ENCODE measurements around the gene MINDY4.

MINDY4 gene

DNA sequence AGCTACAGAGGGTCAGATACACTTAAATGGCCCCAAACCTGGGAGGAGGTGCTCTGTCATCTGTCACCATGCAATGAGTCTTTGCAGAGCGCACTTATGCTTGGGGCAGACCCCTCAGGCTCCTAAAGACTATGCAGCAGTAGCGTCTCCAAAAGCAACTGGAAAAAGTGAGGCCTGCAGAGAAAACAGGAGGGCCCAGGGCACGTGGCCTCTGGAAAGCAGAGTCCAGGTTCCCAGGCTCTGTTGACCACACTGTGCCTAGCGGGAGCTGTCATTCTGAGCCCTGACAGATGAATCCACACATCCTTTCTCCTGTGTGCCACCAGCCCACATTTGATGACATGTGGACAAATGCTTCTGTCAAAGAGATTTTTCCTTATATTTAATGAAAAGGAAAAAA lies 66.4 kb downstream of the MINDY4 start:
- no peaks in the 10 kb centered on the region for H3K9me2 ChIP-seq (replicated peaks; ENCODE audit: control insufficient read depth, low read length)
- no peaks in the 10 kb centered on the region for H4K20me1 ChIP-seq (ENCODE audit: control insufficient read depth, insufficient read depth, low read depth, low read length)
- no peak overlapping the region for H3K27ac ChIP-seq (ENCODE audit: low read depth, low read length)
- no peaks in the 10 kb centered on the region for H3K4me1 ChIP-seq (ENCODE audit: control insufficient read depth, low read length)
- no peaks in the 10 kb centered on the region for H3K36me3 ChIP-seq (ENCODE audit: control insufficient read depth, low read length)
- no peak overlapping the region for H3K4me2 ChIP-seq (ENCODE audit: low read length)
- no peak for TF ChIP-seq EZH2phosphoT487 (IDR thresholded peaks at IDR 0.05; ENCODE audit: borderline replicate concordance, low read length)
- TF ChIP-seq, protein P1, sequence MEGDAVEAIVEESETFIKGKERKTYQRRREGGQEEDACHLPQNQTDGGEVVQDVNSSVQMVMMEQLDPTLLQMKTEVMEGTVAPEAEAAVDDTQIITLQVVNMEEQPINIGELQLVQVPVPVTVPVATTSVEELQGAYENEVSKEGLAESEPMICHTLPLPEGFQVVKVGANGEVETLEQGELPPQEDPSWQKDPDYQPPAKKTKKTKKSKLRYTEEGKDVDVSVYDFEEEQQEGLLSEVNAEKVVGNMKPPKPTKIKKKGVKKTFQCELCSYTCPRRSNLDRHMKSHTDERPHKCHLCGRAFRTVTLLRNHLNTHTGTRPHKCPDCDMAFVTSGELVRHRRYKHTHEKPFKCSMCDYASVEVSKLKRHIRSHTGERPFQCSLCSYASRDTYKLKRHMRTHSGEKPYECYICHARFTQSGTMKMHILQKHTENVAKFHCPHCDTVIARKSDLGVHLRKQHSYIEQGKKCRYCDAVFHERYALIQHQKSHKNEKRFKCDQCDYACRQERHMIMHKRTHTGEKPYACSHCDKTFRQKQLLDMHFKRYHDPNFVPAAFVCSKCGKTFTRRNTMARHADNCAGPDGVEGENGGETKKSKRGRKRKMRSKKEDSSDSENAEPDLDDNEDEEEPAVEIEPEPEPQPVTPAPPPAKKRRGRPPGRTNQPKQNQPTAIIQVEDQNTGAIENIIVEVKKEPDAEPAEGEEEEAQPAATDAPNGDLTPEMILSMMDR (IDR thresholded peaks at IDR 0.05; ENCODE audit: low read depth, low read length, poor library complexity, severe bottlenecking), result no peak
- H3K79me2 ChIP-seq (ENCODE audit: control insufficient read depth, low read length), result no peaks in the 10 kb centered on the region
- H3K27me3 ChIP-seq (ENCODE audit: control insufficient read depth, low read length), result no peaks in the 10 kb centered on the region
- peaks cover 26% of the 10 kb centered on the region; the same call in 1 of the 2 replicates for H3K9me3 ChIP-seq (ENCODE audit: control insufficient read depth, insufficient read depth, low read length)
- H3K4me3 ChIP-seq (ENCODE audit: low read length), result no peak overlapping the region
- H3F3A ChIP-seq (ENCODE audit: control insufficient read depth, insufficient read depth), result no peaks in the 10 kb centered on the region

DNA sequence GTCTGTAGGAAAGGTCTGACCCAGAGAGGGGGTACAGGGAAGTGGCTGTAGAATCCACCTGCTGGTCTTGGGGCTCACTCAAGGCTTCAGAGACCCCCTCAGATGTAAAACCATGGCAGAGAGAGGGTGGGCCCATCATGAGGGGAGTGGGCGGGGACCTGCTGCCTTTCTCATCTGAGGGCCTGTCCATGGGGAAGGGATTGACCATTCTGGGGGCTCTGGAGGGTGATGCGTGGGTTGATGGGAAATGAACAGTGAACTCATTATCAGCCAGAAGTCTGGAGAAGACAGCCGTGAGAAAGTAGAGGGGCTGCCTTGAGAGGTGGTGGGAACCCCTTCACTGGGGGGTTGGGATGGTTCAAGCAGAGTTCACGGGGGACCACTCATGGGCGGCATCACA lies 66.8 kb downstream of the MINDY4 start:
- Histone ChIP-seq H3K4me2 (ENCODE audit: low read length) (no peak overlapping the region), H4K20me1 (ENCODE audit: control insufficient read depth, insufficient read depth, low read depth, low read length) (no peaks in the 10 kb centered on the region), H3K79me2 (ENCODE audit: control insufficient read depth, low read length) (no peaks in the 10 kb centered on the region), H3K4me1 (ENCODE audit: control insufficient read depth, low read length) (no peaks in the 10 kb centered on the region), H3F3A (ENCODE audit: control insufficient read depth, insufficient read depth) (no peaks in the 10 kb centered on the region), H3K27ac (ENCODE audit: low read depth, low read length) (no peak overlapping the region), H3K9me2 (replicated peaks; ENCODE audit: control insufficient read depth, low read length) (no peaks in the 10 kb centered on the region), H3K36me3 (ENCODE audit: control insufficient read depth, low read length) (no peaks in the 10 kb centered on the region), H3K9me3 (ENCODE audit: control insufficient read depth, insufficient read depth, low read length) (peaks cover 22% of the 10 kb centered on the region; the same call in 1 of the 2 replicates), H3K4me3 (ENCODE audit: low read length) (no peak overlapping the region), H3K27me3 (ENCODE audit: control insufficient read depth, low read length) (no peaks in the 10 kb centered on the region)
- TF ChIP-seq, protein P1 (IDR thresholded peaks at IDR 0.05; ENCODE audit: low read depth, low read length, poor library complexity, severe bottlenecking), result no peak
- TF ChIP-seq EZH2phosphoT487 (IDR thresholded peaks at IDR 0.05; ENCODE audit: borderline replicate concordance, low read length), result no peak

DNA sequence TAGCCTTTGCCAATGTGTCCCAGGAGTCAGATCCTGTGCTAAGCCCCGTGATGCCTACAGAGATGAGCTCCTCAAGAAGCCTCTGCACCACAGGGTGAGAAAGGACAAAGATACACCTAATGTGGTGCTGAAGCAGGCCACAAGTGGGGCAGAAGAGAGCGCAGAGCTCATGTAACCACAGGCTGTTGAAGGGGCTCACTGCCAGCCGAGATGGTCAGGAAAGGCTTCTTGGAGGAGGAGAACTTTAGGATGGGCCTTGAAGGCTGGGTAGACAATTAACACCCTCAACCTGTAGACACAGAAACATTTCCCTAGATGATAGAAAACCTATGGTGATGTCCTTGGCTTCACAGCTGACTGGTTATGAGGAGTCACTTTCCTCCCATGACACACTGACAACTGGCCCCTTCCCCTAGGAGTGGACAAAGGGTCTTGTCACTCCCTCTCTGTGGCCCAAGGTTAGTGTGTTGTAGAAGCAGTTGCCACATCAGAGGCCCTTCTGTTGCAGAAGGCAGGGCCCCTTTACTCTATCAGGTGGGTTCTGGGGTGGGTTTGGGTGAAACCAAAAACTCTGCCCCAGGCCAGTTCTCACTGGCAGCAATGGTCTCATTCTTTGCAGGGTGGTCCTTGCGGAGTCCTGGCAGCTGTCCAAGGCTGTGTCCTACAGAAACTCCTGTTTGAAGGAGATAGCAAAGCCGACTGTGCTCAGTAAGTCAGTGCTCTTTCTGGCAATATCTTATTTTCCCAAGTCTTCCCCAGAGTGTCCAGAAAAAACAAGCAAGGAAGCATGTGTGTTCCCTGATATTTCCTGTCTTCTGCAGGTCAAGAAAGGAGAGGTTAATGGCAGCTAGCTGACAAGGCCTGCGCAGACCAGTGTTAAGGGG lies 69.2 kb downstream of the MINDY4 start:
- Histone ChIP-seq H3K4me1 (ENCODE audit: control insufficient read depth, low read length) (peaks cover 3% of the 10 kb centered on the region; the same call in 1 of the 2 replicates), H4K20me1 (ENCODE audit: control insufficient read depth, insufficient read depth, low read depth, low read length) (no peaks in the 10 kb centered on the region), H3K27ac (ENCODE audit: low read depth, low read length) (no peak overlapping the region), H3K4me3 (ENCODE audit: low read length) (no peak overlapping the region), H3K79me2 (ENCODE audit: control insufficient read depth, low read length) (no peaks in the 10 kb centered on the region), H3K36me3 (ENCODE audit: control insufficient read depth, low read length) (no peaks in the 10 kb centered on the region), H3K4me2 (ENCODE audit: low read length) (no peak overlapping the region), H3K9me2 (replicated peaks; ENCODE audit: control insufficient read depth, low read length) (no peaks in the 10 kb centered on the region), H3F3A (ENCODE audit: control insufficient read depth, insufficient read depth) (no peaks in the 10 kb centered on the region), H3K9me3 (ENCODE audit: control insufficient read depth, insufficient read depth, low read length) (peaks cover 3% of the 10 kb centered on the region; the same call in 1 of the 2 replicates), H3K27me3 (ENCODE audit: control insufficient read depth, low read length) (no peaks in the 10 kb centered on the region)
- TF ChIP-seq, protein P1 (IDR thresholded peaks at IDR 0.05; ENCODE audit: low read depth, low read length, poor library complexity, severe bottlenecking), result no peak
- no peak for TF ChIP-seq EZH2phosphoT487 (IDR thresholded peaks at IDR 0.05; ENCODE audit: borderline replicate concordance, low read length)
